ENCODE results near the gene GNB5.
A peak's percentile ranks its signal among the peaks of the same experiment; 100 is the strongest.

GNB5 gene

GRCh38 chr15:52232327-52232726 is 41.1 kb upstream of the GNB5 start:
- no peak for DNase-seq (ENCODE audit: extremely low read depth, low read depth)
- H3K4me3 ChIP-seq (replicated peaks; ENCODE audit: low read depth, low read length) = no peak overlapping the region
- TF ChIP-seq CTCF (IDR thresholded peaks at IDR 0.05; ENCODE audit: low read depth, low read length, missing control alignments) = no peak

- H3K4me3 ChIP-seq (replicated peaks; ENCODE audit: low read depth, low read length) = no peak overlapping the region
- DNase-seq (ENCODE audit: extremely low read depth, low read depth) = no peak
- TF ChIP-seq CTCF (IDR thresholded peaks at IDR 0.05; ENCODE audit: low read depth, low read length, missing control alignments) = no peak
Measured at GRCh38 chr15:52230073-52230472, 38.9 kb upstream of the GNB5 start.

GRCh38 chr15:52228921-52229320 is 37.7 kb upstream of the GNB5 start:
- no peak overlapping the region for H3K4me3 ChIP-seq (replicated peaks; ENCODE audit: low read depth, low read length)
- no peak for TF ChIP-seq CTCF (IDR thresholded peaks at IDR 0.05; ENCODE audit: low read depth, low read length, missing control alignments)
- no peak for DNase-seq (ENCODE audit: extremely low read depth, low read depth)

- DNase-seq (ENCODE audit: extremely low read depth, low read depth) = peak; percentile 82
- H3K4me3 ChIP-seq (replicated peaks; ENCODE audit: low read depth, low read length) = no peak overlapping the region
- peak; percentile 79 for TF ChIP-seq CTCF (IDR thresholded peaks at IDR 0.05; ENCODE audit: low read depth, low read length, missing control alignments)
Measured at GRCh38 chr15:52227456-52227855, 36.3 kb upstream of the GNB5 start.

- no peak overlapping the region for H3K4me3 ChIP-seq (replicated peaks; ENCODE audit: low read depth, low read length)
- no peak for DNase-seq (ENCODE audit: extremely low read depth, low read depth)
- TF ChIP-seq CTCF (IDR thresholded peaks at IDR 0.05; ENCODE audit: low read depth, low read length, missing control alignments) = no peak
Measured at GRCh38 chr15:52225230-52225629, 34.0 kb upstream of the GNB5 start.

- no peak for TF ChIP-seq CTCF (IDR thresholded peaks at IDR 0.05; ENCODE audit: low read depth, low read length, missing control alignments)
- no peak for DNase-seq (ENCODE audit: extremely low read depth, low read depth)
- no peak overlapping the region for H3K4me3 ChIP-seq (replicated peaks; ENCODE audit: low read depth, low read length)
Measured at GRCh38 chr15:52224211-52224610, 33.0 kb upstream of the GNB5 start.

GRCh38 chr15:52221730-52222129 is 30.5 kb upstream of the GNB5 start:
- DNase-seq (ENCODE audit: extremely low read depth, low read depth) = no peak
- TF ChIP-seq CTCF (IDR thresholded peaks at IDR 0.05; ENCODE audit: low read depth, low read length, missing control alignments) = no peak
- no peak overlapping the region for H3K4me3 ChIP-seq (replicated peaks; ENCODE audit: low read depth, low read length)
